SK-N-MC (cell line): ENCODE data around the gene SARNP.
"Not testable (repeated sequence)": the region's sequence is repeated elsewhere in the genome, so short reads cannot be mapped to it uniquely, and the experiment has no call there.

Experiments
- DNase-seq: peaks from one replicate; pipeline ENCODE4 v3.0.0-alpha.2; 2011; ENCODE audit warnings: low read depth, low spot score
- H3K27ac ChIP-seq: fragments of 200-600 bp; sonication (generic); 2 replicates; pipeline ENCODE4 v1.5.1; 2016; ENCODE audit warnings: mixed run types
- H3K36me3 ChIP-seq: fragments of 200-600 bp; sonication (generic); 2 replicates; pipeline ENCODE4 v1.6.1; 2017; ENCODE audit warnings: antibody characterized with exemption, low read length, mixed read lengths; ENCODE audit not compliant: insufficient read depth
- H3K4me3 ChIP-seq: fragments of 200-600 bp; sonication (generic); 2 replicates; pipeline ENCODE4 v1.5.1; 2016
- H3K9ac ChIP-seq: fragments of 200-600 bp; sonication (generic); 2 replicates; pipeline ENCODE4 v1.8.0; 2017; ENCODE audit warnings: mixed run types, mixed read lengths; ENCODE audit not compliant: insufficient read length
- H3K9me3 ChIP-seq: fragments of 200-600 bp; sonication (generic); 2 replicates; pipeline ENCODE4 v1.6.1; 2017; ENCODE audit warnings: low read depth, mild to moderate bottlenecking, antibody characterized with exemption, low read length, moderate library complexity, mixed read lengths
- EZH2 ChIP-seq: fragments of 200-600 bp; sonication (generic); IDR thresholded peaks from one replicate; pipeline ENCODE4 v1.6.1; 2017; ENCODE audit warnings: antibody characterized with exemption
- FOXP2 ChIP-seq: optimal IDR thresholded peaks from 2 replicates; pipeline ENCODE3; 2011; ENCODE audit warnings: mild to moderate bottlenecking, moderate library complexity; ENCODE audit not compliant: insufficient read depth; ENCODE audit errors: extremely low read length, control extremely low read depth
- POLR2AphosphoS5 ChIP-seq: IDR thresholded peaks from 2 replicates; pipeline ENCODE4 v1.6.1; 2012; ENCODE audit warnings: mild to moderate bottlenecking, low read depth, low read length, borderline replicate concordance

Gene SARNP

GRCh38 chr12:55762646-55763045 is 54.9 kb downstream of the SARNP start:
- no peak for TF ChIP-seq EZH2
- no peak for TF ChIP-seq FOXP2
- no peak for TF ChIP-seq POLR2AphosphoS5
- H3K9me3 ChIP-seq: no peaks in the 10 kb centered on the region
- H3K9ac ChIP-seq: no peak overlapping the region
- no peak overlapping the region for H3K27ac ChIP-seq
- H3K36me3 ChIP-seq: peaks cover 63% of the 10 kb centered on the region
- no peak overlapping the region for H3K4me3 ChIP-seq
- DNase-seq: no peak

DNA sequence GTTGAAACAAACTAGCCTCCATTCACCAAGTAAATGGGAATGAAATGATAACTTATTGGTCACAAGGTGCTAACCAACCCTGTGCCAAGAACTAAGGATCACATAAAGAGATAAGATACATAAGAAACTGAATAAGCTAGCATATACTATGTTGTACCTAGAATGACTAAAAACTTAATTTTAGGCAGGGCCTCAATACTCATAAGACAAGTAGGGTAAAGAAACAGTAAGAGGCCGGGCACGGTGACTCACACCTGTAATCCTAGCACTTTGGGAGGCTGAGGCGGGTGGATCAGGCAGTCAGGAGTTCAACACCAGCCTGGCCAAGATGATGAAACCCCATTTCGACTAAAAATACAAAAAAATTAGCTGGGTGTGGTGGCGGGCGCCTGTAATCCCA is 56.9 kb downstream of the SARNP start:
- Histone ChIP-seq H3K27ac (no peak overlapping the region), H3K9me3 (no peaks in the 10 kb centered on the region), H3K36me3 (peaks cover 73% of the 10 kb centered on the region), H3K4me3 (no peak overlapping the region), H3K9ac (no peak overlapping the region)
- TF ChIP-seq EZH2: no peak
- no peak for TF ChIP-seq POLR2AphosphoS5
- no peak for TF ChIP-seq FOXP2
- DNase-seq: no peak

DNA sequence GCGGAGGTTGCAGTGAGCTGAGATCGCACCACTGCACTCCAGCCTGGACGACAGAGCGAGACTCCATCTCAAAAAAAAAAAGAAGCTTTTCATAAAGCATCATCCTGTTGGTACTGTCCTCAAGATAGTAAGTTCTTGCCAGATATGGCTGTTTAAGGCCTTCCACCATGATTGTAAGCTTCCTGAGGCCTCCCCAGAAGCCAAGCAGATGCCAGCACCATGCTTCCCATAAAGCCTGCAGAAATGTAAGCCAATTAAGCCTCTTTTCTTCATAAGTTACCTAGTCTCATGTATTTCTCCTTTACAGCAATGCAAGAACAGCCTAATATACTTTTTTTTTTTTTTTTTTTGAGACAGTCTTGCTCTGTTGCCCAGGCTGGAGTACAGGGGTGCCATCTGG is 58.9 kb downstream of the SARNP start:
- H3K36me3 ChIP-seq: peaks cover 88% of the 10 kb centered on the region
- not testable (repeated sequence) for H3K9me3 ChIP-seq, H3K9ac ChIP-seq, H3K27ac ChIP-seq, H3K4me3 ChIP-seq, DNase-seq

DNA sequence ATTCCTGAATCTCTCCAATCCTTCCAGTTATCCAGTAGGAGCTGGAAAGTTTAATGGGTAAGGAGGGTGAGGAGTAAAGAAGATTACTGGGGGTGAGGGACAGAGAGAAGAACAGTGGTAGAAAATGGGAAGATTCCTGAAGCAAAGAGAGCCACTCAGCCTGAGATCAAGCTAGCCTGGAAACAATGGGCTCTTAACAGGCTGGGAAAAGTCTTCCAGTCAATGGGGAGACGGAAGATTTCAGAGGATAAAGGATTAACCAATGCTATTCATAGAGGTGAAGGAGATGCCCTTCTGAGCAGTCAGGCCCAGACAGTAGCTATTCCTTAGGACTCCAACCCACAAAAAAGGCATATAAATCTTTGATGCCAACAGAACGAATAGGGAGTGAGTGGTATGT is 59.8 kb downstream of the SARNP start:
- no peak overlapping the region for H3K9ac ChIP-seq
- DNase-seq: no peak
- no peak for TF ChIP-seq POLR2AphosphoS5
- TF ChIP-seq FOXP2: no peak
- TF ChIP-seq EZH2: no peak
- no peaks in the 10 kb centered on the region for H3K9me3 ChIP-seq
- H3K36me3 ChIP-seq: peaks cover 90% of the 10 kb centered on the region
- H3K27ac ChIP-seq: peak overlapping the region; percentile 74
- no peak overlapping the region for H3K4me3 ChIP-seq

- peaks cover 95% of the 10 kb centered on the region for H3K36me3 ChIP-seq
Measured at GRCh38 chr12:55755246-55755645, 62.3 kb downstream of the SARNP start.

GRCh38 chr12:55748230-55748993 is 69.1 kb downstream of the SARNP start:
- Histone ChIP-seq H3K36me3 (peaks cover 54% of the 10 kb centered on the region), H3K9me3 (no peaks in the 10 kb centered on the region)
- TF ChIP-seq EZH2 (no peak), POLR2AphosphoS5 (no peak), FOXP2 (no peak)

More at GRCh38 chr12:55755246-55755645, 62.3 kb downstream of the SARNP start:
- H3K4me3 ChIP-seq: no peak overlapping the region
- no peak for TF ChIP-seq FOXP2
- TF ChIP-seq POLR2AphosphoS5: no peak
- no peak for TF ChIP-seq EZH2
- H3K27ac ChIP-seq: peak overlapping the region; percentile 44; the same call in 1 of the 2 replicates
- no peak for DNase-seq
- H3K9me3 ChIP-seq: no peaks in the 10 kb centered on the region
- H3K9ac ChIP-seq: no peak overlapping the region

GRCh38 chr12:55746913-55747231 is 70.7 kb downstream of the SARNP start:
- Histone ChIP-seq H3K9ac (no peak overlapping the region), H3K4me3 (no peak overlapping the region), H3K9me3 (no peaks in the 10 kb centered on the region), H3K36me3 (peaks cover 38% of the 10 kb centered on the region), H3K27ac (peak overlapping the region; percentile 39; the same call in 1 of the 2 replicates)
- TF ChIP-seq POLR2AphosphoS5 (no peak), FOXP2 (no peak), EZH2 (no peak)
- no peak for DNase-seq

More at GRCh38 chr12:55748230-55748993, 69.1 kb downstream of the SARNP start:
- Histone ChIP-seq H3K4me3 (no peak overlapping the region), H3K27ac (no peak overlapping the region), H3K9ac (no peak overlapping the region)
- DNase-seq: no peak

DNA sequence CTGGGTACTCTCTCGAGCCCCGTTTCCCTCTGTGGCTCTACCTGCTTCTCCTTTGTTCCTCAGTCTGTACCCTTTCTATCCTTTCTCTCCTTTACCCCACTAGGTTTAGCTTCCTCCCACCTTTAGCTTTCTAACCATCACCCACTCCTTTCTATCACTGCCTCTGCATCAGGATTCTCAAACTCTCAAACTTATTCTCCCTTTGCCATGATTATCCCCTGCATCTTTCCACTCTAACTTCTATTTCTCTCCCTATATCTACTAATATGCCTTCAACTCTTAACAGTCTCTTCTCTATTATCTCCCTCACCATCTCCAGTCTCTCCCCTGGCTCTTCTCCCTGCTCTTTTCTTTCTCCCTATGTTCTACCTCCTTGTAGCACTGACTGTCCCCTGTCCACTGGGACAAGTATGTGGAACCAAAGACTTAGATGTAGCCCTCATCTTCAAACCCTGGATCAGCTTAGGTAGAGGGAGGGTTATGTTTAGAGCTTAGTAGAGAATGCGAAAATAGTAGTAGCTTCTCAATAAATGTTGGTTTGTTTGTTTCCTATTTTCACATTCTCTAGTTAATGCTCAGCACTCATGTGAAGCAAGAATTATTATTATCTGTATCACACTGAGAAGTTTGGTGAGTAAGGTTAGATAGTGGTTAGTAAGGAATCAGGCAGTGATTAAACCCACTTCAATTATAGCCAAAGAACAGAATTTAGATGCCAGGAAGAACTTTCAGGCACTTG is 71.2 kb downstream of the SARNP start:
- Histone ChIP-seq H3K4me3 (peak overlapping the region; percentile 97), H3K36me3 (peaks cover 33% of the 10 kb centered on the region), H3K9me3 (no peaks in the 10 kb centered on the region), H3K27ac (peak overlapping the region; percentile 39; the same call in 1 of the 2 replicates), H3K9ac (no peak overlapping the region)
- TF ChIP-seq EZH2 (no peak), POLR2AphosphoS5 (no peak), FOXP2 (no peak)
- DNase-seq: no peak
